22Rv1 (cell line): ENCODE data around the gene SMOC2.

Source experiments
- H3K27ac ChIP-seq: fragments of 450-650 bp; 2 replicates; pipeline ENCODE4 v1.5.1; 2017
- ZFX ChIP-seq: fragments of 450-650 bp; IDR thresholded peaks from 2 replicates; pipeline ENCODE4 v1.6.1; 2017; ENCODE audit warnings: antibody characterized with exemption, borderline replicate concordance
- TF ChIP-seq, protein P1 (sequence below): fragments of 450-650 bp; IDR thresholded peaks from 2 replicates; pipeline ENCODE4 v1.5.1; 2017; ENCODE audit warnings: mild to moderate bottlenecking

The SMOC2 gene

DNA sequence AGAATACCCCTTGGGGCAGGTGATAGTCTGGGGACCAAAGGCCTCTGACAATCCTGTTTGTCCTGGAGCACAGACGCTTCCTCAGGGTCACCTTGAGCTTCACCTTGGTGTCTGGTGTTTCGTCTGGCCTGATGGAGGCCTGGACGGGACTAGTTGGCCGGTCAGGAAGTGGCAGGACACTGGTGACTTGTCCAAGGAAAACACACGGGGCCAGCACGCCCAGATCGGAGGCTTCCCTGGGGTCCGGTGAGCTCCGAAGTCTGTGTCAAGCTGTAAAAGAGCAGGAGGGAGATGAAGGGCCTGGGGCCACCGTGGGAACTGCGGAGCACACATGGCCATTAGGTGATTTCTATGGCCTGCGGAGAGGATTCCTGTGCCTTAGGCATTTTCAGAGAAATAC, 67.9 kb downstream of the SMOC2 start:
- H3K27ac ChIP-seq, result no peak overlapping the region
- TF ChIP-seq ZFX, result no peak
- TF ChIP-seq, protein P1, sequence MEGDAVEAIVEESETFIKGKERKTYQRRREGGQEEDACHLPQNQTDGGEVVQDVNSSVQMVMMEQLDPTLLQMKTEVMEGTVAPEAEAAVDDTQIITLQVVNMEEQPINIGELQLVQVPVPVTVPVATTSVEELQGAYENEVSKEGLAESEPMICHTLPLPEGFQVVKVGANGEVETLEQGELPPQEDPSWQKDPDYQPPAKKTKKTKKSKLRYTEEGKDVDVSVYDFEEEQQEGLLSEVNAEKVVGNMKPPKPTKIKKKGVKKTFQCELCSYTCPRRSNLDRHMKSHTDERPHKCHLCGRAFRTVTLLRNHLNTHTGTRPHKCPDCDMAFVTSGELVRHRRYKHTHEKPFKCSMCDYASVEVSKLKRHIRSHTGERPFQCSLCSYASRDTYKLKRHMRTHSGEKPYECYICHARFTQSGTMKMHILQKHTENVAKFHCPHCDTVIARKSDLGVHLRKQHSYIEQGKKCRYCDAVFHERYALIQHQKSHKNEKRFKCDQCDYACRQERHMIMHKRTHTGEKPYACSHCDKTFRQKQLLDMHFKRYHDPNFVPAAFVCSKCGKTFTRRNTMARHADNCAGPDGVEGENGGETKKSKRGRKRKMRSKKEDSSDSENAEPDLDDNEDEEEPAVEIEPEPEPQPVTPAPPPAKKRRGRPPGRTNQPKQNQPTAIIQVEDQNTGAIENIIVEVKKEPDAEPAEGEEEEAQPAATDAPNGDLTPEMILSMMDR, result no peak

DNA sequence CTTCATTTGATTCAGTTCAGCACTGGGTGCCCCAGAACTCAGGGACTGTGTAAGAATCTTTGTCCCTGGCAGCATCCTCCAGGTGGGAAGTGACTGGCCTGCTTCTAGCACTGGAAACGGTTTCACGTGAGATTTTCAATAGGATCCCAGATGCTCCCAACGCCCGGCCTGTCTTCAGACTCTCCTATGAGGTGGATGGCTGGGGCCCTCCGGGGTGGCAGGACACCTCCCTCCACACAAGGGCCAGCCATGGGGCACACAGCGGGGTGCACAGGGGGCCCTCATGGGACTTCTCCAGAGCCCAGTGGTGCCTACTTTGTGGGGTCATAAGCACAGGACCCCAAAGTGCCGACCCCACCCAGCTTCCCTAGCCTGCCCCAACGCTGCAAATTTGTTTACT, 72.8 kb downstream of the SMOC2 start:
- TF ChIP-seq, protein P1, result no peak
- no peak for TF ChIP-seq ZFX
- H3K27ac ChIP-seq, result no peak overlapping the region

DNA sequence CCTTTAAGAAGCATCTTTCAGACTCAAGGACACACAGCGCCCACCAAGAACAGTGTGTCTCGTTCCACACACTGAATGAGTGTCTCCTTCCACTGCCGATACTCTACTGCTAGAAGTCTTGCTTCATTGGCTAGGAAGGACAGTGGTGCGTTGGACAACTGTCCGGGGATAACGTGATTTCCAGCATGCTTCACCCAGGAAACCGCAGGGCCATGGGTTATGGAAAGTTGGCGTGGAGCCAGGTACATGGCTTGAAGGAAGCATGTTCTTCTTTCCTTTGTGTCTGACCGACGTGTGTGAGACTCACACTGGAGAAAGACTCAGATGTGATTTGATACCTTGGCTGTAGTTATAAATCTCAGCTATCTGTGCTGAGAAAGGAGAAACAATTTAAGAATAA, 73.2 kb downstream of the SMOC2 start:
- TF ChIP-seq, protein P1, result no peak
- TF ChIP-seq ZFX, result no peak

DNA sequence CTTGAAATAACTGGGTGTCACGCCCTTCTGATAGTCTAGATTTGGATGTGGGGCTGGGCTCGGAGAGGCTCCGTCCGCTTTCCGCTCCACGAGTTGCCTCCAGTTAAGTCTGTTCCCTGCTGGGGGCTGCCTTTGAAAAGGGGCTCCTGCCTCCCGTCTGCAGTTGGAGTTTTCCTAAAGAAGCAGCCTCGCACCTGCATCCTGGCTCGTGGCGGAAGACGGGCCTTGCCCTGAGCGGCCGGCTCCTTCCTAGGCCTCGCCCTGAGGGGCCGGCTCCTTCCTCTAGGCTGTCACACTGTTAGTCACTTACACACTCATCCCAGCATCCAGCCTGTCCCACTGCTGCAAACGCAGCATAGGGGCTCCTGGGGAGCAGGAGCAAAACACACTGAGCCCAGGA, 74.4 kb downstream of the SMOC2 start:
- H3K27ac ChIP-seq, result no peak overlapping the region
- no peak for TF ChIP-seq ZFX
- TF ChIP-seq, protein P1, result no peak

More for the DNA sequence above, 73.2 kb downstream of the SMOC2 start:
- no peak overlapping the region for H3K27ac ChIP-seq

DNA sequence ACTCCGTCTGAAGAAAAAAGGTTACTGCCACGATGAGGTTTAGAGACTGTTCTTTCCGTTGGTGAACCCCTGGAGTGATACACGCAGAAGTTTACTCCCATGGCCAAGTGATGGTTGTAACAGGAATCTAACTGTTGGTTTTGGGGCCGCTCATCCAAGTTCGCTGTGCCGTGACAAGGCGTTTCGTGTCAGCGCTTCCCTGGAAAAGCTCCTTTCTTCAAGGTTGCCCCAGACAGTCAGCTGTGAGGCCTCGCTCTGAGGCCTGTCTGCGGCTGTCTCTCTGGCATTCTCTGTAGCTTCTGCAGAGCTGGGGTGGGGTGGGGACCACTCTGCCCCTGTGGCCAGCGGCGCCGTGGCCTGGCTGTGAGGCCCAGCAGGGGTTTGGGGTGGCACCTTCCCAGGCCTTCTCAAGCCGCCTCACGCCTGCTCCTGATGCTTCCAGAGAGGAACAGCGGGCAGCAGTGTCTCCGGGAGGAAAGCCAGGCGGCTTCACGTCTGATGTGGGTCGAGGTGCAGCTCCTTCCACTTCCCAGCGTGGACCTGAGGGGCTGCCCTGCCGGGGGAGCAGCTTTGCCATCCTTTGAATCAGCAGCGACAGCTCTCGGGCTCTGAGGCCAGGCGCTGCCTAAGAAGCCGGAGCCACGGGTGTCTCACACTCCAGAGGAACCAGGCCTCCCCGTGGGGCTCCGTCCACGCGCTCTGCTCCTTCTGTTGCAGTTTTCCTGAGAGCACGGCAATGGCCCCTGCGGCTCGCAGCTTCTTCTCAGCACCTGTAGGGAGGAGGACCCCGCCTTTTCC, 76.2 kb downstream of the SMOC2 start:
- no peak overlapping the region for H3K27ac ChIP-seq
- no peak for TF ChIP-seq ZFX
- TF ChIP-seq, protein P1, result no peak

DNA sequence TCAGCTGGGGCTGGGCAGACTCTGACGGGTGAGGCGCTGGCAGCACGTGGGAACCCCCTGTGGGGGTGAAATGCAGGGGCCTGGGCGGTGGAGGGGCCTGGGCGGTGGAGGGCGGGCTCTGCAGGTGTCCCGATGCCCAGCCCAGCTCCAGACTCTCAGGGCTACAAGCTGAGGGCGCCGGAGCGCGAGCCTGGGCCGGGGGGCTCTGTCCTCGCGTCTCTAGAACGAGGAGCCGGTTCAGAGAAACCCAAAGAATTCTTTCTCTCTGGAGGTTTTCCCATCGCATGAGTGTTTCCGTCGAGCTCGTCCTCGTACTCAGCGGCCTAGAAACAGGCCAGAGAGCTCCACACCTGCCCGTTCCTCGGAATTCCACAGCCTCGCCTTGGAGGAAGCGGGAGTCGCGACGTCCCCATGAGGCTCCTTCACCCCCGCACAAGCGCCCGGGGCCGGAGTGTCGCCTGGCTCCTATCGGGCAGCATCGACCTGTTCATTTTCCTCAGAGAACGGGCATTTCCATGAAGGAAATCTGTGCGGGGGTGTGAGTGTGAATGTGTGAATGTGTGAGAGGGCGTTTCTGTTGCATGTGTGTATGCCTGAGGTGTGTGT, 76.9 kb downstream of the SMOC2 start:
- H3K27ac ChIP-seq, result no peak overlapping the region
- TF ChIP-seq ZFX, result no peak
- TF ChIP-seq, protein P1, result no peak

DNA sequence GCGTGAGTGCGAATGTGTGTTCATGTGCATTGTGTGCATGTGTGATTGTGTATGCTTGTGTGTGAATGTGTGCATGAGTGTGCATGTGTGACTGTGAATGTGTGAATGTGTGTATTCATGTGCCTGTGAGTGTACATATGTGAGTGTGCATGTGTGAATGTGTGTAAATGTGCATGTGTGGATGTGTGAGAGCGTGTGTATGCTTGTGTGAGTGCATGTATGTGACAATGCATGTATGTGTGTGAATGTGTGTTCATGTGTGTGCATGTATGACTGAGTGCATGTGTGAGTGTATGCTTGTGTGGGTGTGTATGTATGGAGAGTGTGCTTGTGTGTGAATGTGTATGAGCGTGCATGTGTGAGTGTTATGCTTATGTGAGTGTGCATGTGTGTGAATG, 77.4 kb downstream of the SMOC2 start:
- no peak overlapping the region for H3K27ac ChIP-seq
- TF ChIP-seq, protein P1, result no peak
- TF ChIP-seq ZFX, result no peak
